Ascending aorta (tissue), 2 donors: ENCODE measurements around the gene CCNK. TPM values are rescaled to one million over a fixed set of nuclear protein-coding genes. Genes with fewer than 3 reads are reported as not detected.

ENCODE experiments used
- DNase-seq, 2 donors: peaks; one replicate each; pipeline ENCODE4 v3.0.0-alpha.2; 2019; ENCODE audit warnings: low spot score in 2 of 2
- H3K27ac ChIP-seq, 2 donors: fragments of 200-600 bp; sonication (generic); one replicate each; pipeline ENCODE4 v1.5.1; 2016 to 2017; ENCODE audit warnings: mild to moderate bottlenecking in 1 of 2
- H3K27me3 ChIP-seq: fragments of 200-600 bp; sonication (generic); one replicate; pipeline ENCODE4 v1.5.1; 2017
- H3K36me3 ChIP-seq, 2 donors: fragments of 200-600 bp; sonication (generic); one replicate each; pipeline ENCODE4 v1.5.1; 2016
- H3K4me1 ChIP-seq, 2 donors: fragments of 200-600 bp; sonication (generic); one replicate each; pipeline ENCODE4 v1.5.1; 2016 to 2017; ENCODE audit warnings: mild to moderate bottlenecking in 1 of 2
- H3K4me3 ChIP-seq, 2 donors: fragments of 200-600 bp; sonication (generic); one replicate each; pipeline ENCODE4 v1.5.1; 2016 to 2017; ENCODE audit warnings: mild to moderate bottlenecking in 1 of 2
- H3K9me3 ChIP-seq, 2 donors: fragments of 200-600 bp; sonication (generic); one replicate each; pipeline ENCODE4 v1.5.1; 2016
- intact Hi-C: fragments of 100-400 bp; cut with DNase I; formaldehyde crosslinking; loops from one replicate; pipeline ENCODE4 v1.15.1; 2023
- total RNA-seq: library from RNA; depleted of rRNA; stranded (reverse); fragments of >200 nt; gene quantifications from one replicate; pipeline ENCODE4 v1.1.0, GENCODE V29; 2016
- TF ChIP-seq, protein P1 (sequence below), 3 experiments: fragments of 200-600 bp in 2 of 3; fragments of 450-650 bp in 1 of 3; sonication (generic) in 2 of 3; IDR thresholded peaks; one replicate each; pipeline ENCODE4 v1.5.1; 2016 to 2019; ENCODE audit warnings: antibody characterized with exemption in 3 of 3, mild to moderate bottlenecking in 1 of 3, moderate library complexity in 1 of 3

CCNK gene
- total RNA-seq, 1 donor from 2014 or later = 21.9 TPM

DNA sequence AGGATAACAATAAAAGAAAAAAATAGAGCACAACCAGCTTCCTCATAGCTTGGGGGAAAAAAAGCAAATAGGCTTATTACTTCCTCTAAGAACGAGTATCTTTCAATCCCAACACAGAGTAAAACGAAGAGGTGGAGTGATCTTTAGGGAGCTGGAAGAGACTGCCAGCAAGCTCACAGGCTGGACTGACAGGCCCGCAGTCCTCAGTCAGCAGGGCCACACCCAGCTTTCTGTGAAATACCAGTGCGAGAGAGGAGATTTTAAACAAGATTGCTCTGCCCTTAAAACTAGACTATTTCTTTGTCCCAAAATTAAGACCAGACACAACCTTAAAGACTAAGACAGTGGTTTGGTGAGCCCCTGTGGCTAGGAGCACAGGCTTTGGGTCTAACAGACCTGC is 33.5 kb upstream of the CCNK start:
- no peak for DNase-seq
- H3K4me1 ChIP-seq = no peaks in the 10 kb centered on the region
- intact Hi-C loops = no loop called here
- H3K36me3 ChIP-seq = peaks cover 44 to 64% of the 10 kb centered on the region in 2 donors
- no peaks in the 10 kb centered on the region for H3K9me3 ChIP-seq
- no peaks in the 10 kb centered on the region for H3K27me3 ChIP-seq
- no peak overlapping the region for H3K27ac ChIP-seq
- H3K4me3 ChIP-seq = no peak overlapping the region
- TF ChIP-seq, protein P1, sequence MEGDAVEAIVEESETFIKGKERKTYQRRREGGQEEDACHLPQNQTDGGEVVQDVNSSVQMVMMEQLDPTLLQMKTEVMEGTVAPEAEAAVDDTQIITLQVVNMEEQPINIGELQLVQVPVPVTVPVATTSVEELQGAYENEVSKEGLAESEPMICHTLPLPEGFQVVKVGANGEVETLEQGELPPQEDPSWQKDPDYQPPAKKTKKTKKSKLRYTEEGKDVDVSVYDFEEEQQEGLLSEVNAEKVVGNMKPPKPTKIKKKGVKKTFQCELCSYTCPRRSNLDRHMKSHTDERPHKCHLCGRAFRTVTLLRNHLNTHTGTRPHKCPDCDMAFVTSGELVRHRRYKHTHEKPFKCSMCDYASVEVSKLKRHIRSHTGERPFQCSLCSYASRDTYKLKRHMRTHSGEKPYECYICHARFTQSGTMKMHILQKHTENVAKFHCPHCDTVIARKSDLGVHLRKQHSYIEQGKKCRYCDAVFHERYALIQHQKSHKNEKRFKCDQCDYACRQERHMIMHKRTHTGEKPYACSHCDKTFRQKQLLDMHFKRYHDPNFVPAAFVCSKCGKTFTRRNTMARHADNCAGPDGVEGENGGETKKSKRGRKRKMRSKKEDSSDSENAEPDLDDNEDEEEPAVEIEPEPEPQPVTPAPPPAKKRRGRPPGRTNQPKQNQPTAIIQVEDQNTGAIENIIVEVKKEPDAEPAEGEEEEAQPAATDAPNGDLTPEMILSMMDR (IDR thresholded peaks at IDR 0.05) = no peak

- Histone ChIP-seq H3K4me3 (no peak overlapping the region), H3K27ac (no peak overlapping the region), H3K4me1 (no peaks in the 10 kb centered on the region), H3K9me3 (no peaks in the 10 kb centered on the region), H3K27me3 (no peaks in the 10 kb centered on the region), H3K36me3 (peaks cover 46 to 70% of the 10 kb centered on the region in 2 donors)
- DNase-seq = no peak
- TF ChIP-seq, protein P1 (IDR thresholded peaks at IDR 0.05) = no peak
- intact Hi-C loops = no loop called here
These were observed 30.9 kb upstream of the CCNK start for GRCh38 chr14:99450266-99450665.

GRCh38 chr14:99451234-99451633 is 30.0 kb upstream of the CCNK start:
- Histone ChIP-seq H3K27me3 (no peaks in the 10 kb centered on the region), H3K4me1 (no peaks in the 10 kb centered on the region), H3K9me3 (no peaks in the 10 kb centered on the region), H3K36me3 (peaks cover 41 to 74% of the 10 kb centered on the region in 2 donors), H3K4me3 (no peak overlapping the region), H3K27ac (no peak overlapping the region)
- DNase-seq = no peak
- TF ChIP-seq, protein P1 (IDR thresholded peaks at IDR 0.05) = no peak
- intact Hi-C loops = no loop called here

GRCh38 chr14:99452968-99453367 is 28.2 kb upstream of the CCNK start:
- TF ChIP-seq, protein P1 (IDR thresholded peaks at IDR 0.05) = no peak
- H3K4me1 ChIP-seq = no peaks in the 10 kb centered on the region
- no peak overlapping the region for H3K27ac ChIP-seq
- DNase-seq = no peak
- H3K4me3 ChIP-seq = no peak overlapping the region
- H3K9me3 ChIP-seq = no peaks in the 10 kb centered on the region
- peaks cover 39 to 77% of the 10 kb centered on the region in 2 donors for H3K36me3 ChIP-seq
- intact Hi-C loops = no loop called here
- no peaks in the 10 kb centered on the region for H3K27me3 ChIP-seq

DNA sequence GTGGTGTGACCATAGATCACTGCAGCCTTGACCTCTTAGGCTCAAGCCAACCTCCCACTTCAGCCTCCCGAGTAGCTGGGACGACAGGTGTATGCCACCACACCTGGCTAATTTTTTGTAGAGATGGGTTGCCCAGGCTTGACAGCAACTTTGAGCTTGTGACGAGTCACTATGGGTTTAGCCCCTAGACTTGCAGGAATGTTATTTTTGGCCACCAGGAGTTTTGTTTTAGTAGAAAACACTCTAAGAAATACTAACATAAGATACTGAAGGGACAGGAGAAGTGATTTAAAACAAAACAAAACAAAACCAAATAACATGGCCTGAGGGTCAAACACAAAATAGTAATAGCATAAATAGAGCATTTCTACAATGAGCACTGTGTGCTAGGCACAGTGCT is 27.0 kb upstream of the CCNK start:
- H3K9me3 ChIP-seq = no peaks in the 10 kb centered on the region
- no peak overlapping the region for H3K27ac ChIP-seq
- H3K4me1 ChIP-seq = no peaks in the 10 kb centered on the region
- H3K27me3 ChIP-seq = no peaks in the 10 kb centered on the region
- intact Hi-C loops = no loop called here
- no peak overlapping the region for H3K4me3 ChIP-seq
- TF ChIP-seq, protein P1 (IDR thresholded peaks at IDR 0.05) = no peak
- DNase-seq = no peak
- H3K36me3 ChIP-seq = peaks cover 35 to 74% of the 10 kb centered on the region in 2 donors

DNA sequence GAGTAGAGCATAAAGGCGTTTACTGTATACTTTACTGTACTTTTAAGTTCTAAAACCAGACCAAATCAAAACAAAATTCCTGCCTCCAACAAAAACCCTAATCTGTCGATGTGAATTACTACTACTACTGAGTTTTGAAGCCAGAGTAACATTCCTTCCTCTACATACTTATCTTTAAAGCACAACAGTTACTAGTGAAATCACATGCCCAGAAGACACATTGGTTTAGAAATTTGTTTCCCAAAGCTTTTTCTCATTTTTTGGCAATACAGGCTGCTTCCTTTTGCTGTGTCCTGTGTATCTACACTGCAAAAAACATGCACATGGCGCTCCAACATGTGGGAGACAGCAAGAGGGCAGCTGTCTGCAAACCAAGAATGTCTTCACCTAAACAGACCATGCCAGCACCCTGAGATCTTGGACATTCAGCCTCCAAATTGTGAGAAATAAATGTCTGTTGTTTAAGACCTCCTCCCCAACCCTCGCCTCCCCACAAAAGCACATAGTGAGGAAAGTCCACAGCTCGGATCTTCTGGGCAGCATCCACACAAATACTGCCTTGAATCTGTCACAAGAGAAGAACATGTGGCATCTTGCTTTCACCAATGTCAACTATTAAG is 21.6 kb upstream of the CCNK start:
- Histone ChIP-seq H3K9me3 (no peaks in the 10 kb centered on the region), H3K4me3 (no peak overlapping the region), H3K27ac (no peak overlapping the region), H3K4me1 (no peaks in the 10 kb centered on the region), H3K27me3 (no peaks in the 10 kb centered on the region), H3K36me3 (peaks cover 27 to 83% of the 10 kb centered on the region in 2 donors)
- TF ChIP-seq, protein P1 (IDR thresholded peaks at IDR 0.05) = no peak
- DNase-seq = no peak
- intact Hi-C loops = no loop called here
